GM12873 (cell line): ENCODE data around the gene KNCN.
A peak's percentile ranks its signal among the peaks of the same experiment; 100 is the strongest.

Experiments used
- CTCF ChIP-seq: IDR thresholded peaks from 2 replicates; pipeline ENCODE4 v1.5.1; 2012; ENCODE audit warnings: low read depth, mild to moderate bottlenecking, moderate library complexity, low read length, control low read depth; ENCODE audit not compliant: insufficient read depth; ENCODE audit errors: missing control alignments

Gene KNCN

GRCh38 chr1:46543382-46543760 is 8.1 kb downstream of the KNCN start:
- TF ChIP-seq CTCF = no peak

- TF ChIP-seq CTCF = no peak
Measured at GRCh38 chr1:46539972-46540371, 11.5 kb downstream of the KNCN start.

- TF ChIP-seq CTCF = no peak
Measured at GRCh38 chr1:46538147-46538546, 13.3 kb downstream of the KNCN start.

- TF ChIP-seq CTCF = no peak
Measured at GRCh38 chr1:46537651-46538050, 13.8 kb downstream of the KNCN start.

GRCh38 chr1:46536527-46536926 is 14.9 kb downstream of the KNCN start:
- no peak for TF ChIP-seq CTCF

GRCh38 chr1:46535063-46535462 is 16.4 kb downstream of the KNCN start:
- peak; percentile 71 for TF ChIP-seq CTCF

- TF ChIP-seq CTCF = no peak
Measured at GRCh38 chr1:46533179-46533864, 18.1 kb downstream of the KNCN start.
